Caco-2 (cell line): Measurements from ENCODE around the gene CSK. TPM values are rescaled to one million over a fixed set of nuclear protein-coding genes. Genes with fewer than 3 reads are reported as not detected.

ENCODE experiments used
- BruUV-seq: library from RNA; stranded (reverse); fragments of 400-500 nt; replicated peaks from 2 replicates; lab custom pipeline; 2021; lab: Mats Ljungman, UMichigan
- CTCF ChIA-PET: fragments of 300-600 bp; sonication (Branson Sonifier 250); formaldehyde crosslinking; loops from one replicate; lab custom pipeline; 2022; ENCODE audit warnings: antibody characterized with exemption; lab: Charles Lee
- POLR2A ChIA-PET: fragments of 300-600 bp; sonication (Branson Sonifier 250); formaldehyde crosslinking; loops from one replicate; lab custom pipeline; 2022; ENCODE audit warnings: antibody characterized with exemption; lab: Charles Lee
- DNase-seq, 2 experiments: peaks; one replicate each; pipeline versions ENCODE4 v3.0.0 to v3.0.0-alpha.2; 2020 to 2022
- H3K27me3 ChIP-seq: replicated peaks from 2 replicates; pipeline ENCODE4 v1.6.0; 2011; ENCODE audit warnings: low read length; ENCODE audit not compliant: control insufficient read depth, insufficient read depth
- H3K36me3 ChIP-seq: 2 replicates; pipeline ENCODE4 v1.5.1; 2011; ENCODE audit warnings: low read length; ENCODE audit not compliant: control insufficient read depth, insufficient read depth
- H3K4me1 ChIP-seq: fragments of 250-450 bp; sonication (Bioruptor Pico); 2 replicates; pipeline ENCODE4 v1.5.1; 2020; ENCODE audit warnings: mild to moderate bottlenecking
- H3K4me3 ChIP-seq: 2 replicates; pipeline ENCODE4 v1.5.1; 2011; ENCODE audit warnings: low read depth, mild to moderate bottlenecking, control low read depth, low read length
- H3K9me3 ChIP-seq: fragments of 250-450 bp; sonication (Bioruptor Pico); 2 replicates; pipeline ENCODE4 v1.5.1; 2020; ENCODE audit warnings: mild to moderate bottlenecking, moderate library complexity
- H3K27ac Mint-ChIP-seq: one replicate; pipeline ENCODE4 v1.8.0; 2022; ENCODE audit warnings: mixed read lengths; ENCODE audit not compliant: unreplicated experiment
- H3K27me3 Mint-ChIP-seq: one replicate; pipeline ENCODE4 v1.8.0; 2022; ENCODE audit warnings: mixed read lengths; ENCODE audit not compliant: insufficient read depth, unreplicated experiment
- H3K36me3 Mint-ChIP-seq: one replicate; pipeline ENCODE4 v1.8.0; 2022; ENCODE audit warnings: mild to moderate bottlenecking, mixed read lengths; ENCODE audit not compliant: insufficient read depth, unreplicated experiment
- H3K4me1 Mint-ChIP-seq: one replicate; pipeline ENCODE4 v1.8.0; 2022; ENCODE audit warnings: low read depth, mixed read lengths; ENCODE audit not compliant: unreplicated experiment
- H3K4me3 Mint-ChIP-seq: one replicate; pipeline ENCODE4 v1.8.0; 2022; ENCODE audit warnings: mild to moderate bottlenecking, moderate library complexity, mixed read lengths; ENCODE audit not compliant: unreplicated experiment
- H3K9me3 Mint-ChIP-seq: one replicate; pipeline ENCODE4 v1.8.0; 2022; ENCODE audit warnings: mixed read lengths; ENCODE audit not compliant: unreplicated experiment
- intact Hi-C: fragments of 100-400 bp; cut with micrococcal nuclease; formaldehyde crosslinking; loops from one replicate; pipeline ENCODE4 v1.10.0; 2022; ENCODE audit not compliant: unreplicated experiment
- total RNA-seq: library from RNA; stranded (reverse); gene quantifications from 2 replicates; pipeline ENCODE4 v1.2.3, GENCODE V29; 2022
- TF ChIP-seq, protein P1 (sequence below), 2 experiments: fragments of 200-600 bp in 1 of 2; IDR thresholded peaks; 1 replicate in 1 of 2; 2 replicates in 1 of 2; pipeline versions ENCODE4 v1.5.1 to v1.8.0; 2011 to 2022; ENCODE audit warnings: antibody characterized with exemption in 1 of 2, control low read depth in 1 of 2, inconsistent platforms in 1 of 2, low read depth in 1 of 2, low read length in 1 of 2, mild to moderate bottlenecking in 1 of 2, moderate library complexity in 1 of 2; ENCODE audit not compliant: insufficient read depth in 1 of 2, severe bottlenecking in 1 of 2, unreplicated experiment in 1 of 2

CSK gene
- total RNA-seq, 1 experiment from 2014 or later: 62.7 TPM

GRCh38 chr15:74842581-74843444, 60.9 kb downstream of the CSK start, which contains the start of gene ULK3:
Gene ULK3 (minus strand): TSS chr15:74843156. CDS start chr15:74843105, 51 bp downstream.
- H3K9me3 ChIP-seq: no peaks in the 10 kb centered on the region
- peak; percentile 93 to 95 for DNase-seq
- Mint-ChIP-seq H3K27me3 (no peaks in the 10 kb centered on the region), H3K9me3 (no peaks in the 10 kb centered on the region), H3K4me1 (peaks cover 6% of the 10 kb centered on the region), H3K4me3 (peak within 1 kb of the TSS; percentile 84), H3K36me3 (peaks cover 43% of the 10 kb centered on the region), H3K27ac (peak within 1 kb of the TSS; percentile 80)
- POLR2A ChIA-PET: interaction anchor here (1.9 kb wide), 1 partner anchor 64 kb away, joined by 7 read pairs; the partner anchor contains the start of gene FAM219B
- H3K36me3 ChIP-seq: no peaks in the 10 kb centered on the region
- no TSS peak for BruUV-seq
- TF ChIP-seq, protein P1, sequence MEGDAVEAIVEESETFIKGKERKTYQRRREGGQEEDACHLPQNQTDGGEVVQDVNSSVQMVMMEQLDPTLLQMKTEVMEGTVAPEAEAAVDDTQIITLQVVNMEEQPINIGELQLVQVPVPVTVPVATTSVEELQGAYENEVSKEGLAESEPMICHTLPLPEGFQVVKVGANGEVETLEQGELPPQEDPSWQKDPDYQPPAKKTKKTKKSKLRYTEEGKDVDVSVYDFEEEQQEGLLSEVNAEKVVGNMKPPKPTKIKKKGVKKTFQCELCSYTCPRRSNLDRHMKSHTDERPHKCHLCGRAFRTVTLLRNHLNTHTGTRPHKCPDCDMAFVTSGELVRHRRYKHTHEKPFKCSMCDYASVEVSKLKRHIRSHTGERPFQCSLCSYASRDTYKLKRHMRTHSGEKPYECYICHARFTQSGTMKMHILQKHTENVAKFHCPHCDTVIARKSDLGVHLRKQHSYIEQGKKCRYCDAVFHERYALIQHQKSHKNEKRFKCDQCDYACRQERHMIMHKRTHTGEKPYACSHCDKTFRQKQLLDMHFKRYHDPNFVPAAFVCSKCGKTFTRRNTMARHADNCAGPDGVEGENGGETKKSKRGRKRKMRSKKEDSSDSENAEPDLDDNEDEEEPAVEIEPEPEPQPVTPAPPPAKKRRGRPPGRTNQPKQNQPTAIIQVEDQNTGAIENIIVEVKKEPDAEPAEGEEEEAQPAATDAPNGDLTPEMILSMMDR (IDR thresholded peaks at IDR 0.05; ENCODE audit: insufficient read depth in 1 of 2, low read depth in 1 of 2, low read length in 1 of 2, severe bottlenecking in 1 of 2, unreplicated experiment in 1 of 2): peak; percentile 40 to 81
- intact Hi-C loops: loop anchor here (2.0 to 5.0 kb wide), 5 partner anchors 30 to 109 kb away; partner anchors contain the start of genes FAM219B and SCAMP2
- no peaks in the 10 kb centered on the region for H3K27me3 ChIP-seq
- H3K4me1 ChIP-seq: peaks cover 13% of the 10 kb centered on the region
- CTCF ChIA-PET: interaction anchor here (0.6 to 1.9 kb wide), 9 partner anchors 47 to 161 kb away, joined by 3 to 9 read pairs (median 3); partner anchors contain the start of genes CSK, CYP1A1 and MPI
- H3K4me3 ChIP-seq: peak within 1 kb of the TSS; percentile 90

DNA sequence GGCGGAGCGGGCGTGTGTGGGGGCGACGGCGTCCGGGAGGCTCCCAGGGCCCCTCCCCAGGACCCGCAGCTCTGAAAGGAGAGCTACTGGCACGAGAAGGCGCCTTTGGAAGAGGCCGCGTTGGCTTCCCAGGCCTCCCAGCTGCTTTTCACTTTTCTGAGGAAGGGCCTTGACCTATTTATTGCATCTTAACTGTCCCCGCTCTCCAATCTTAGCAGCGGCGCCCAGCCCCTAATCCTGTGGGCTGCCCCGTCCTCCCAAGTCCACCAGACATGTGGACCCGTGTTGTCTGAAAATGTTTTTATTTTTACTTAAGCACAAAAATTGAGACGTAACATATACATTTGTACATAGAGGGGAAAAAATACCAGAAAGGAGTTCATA, 61.6 kb downstream of the CSK start:
- Mint-ChIP-seq H3K27me3 (no peaks in the 10 kb centered on the region), H3K4me1 (peaks cover 6% of the 10 kb centered on the region), H3K27ac (peak overlapping the region; percentile 80), H3K4me3 (peak overlapping the region; percentile 84), H3K9me3 (no peaks in the 10 kb centered on the region), H3K36me3 (peaks cover 50% of the 10 kb centered on the region)
- TSS peak; percentile 96 for BruUV-seq
- POLR2A ChIA-PET: interaction anchor here (1.9 kb wide), 1 partner anchor 63 kb away, joined by 7 read pairs; the partner anchor contains the start of gene FAM219B
- H3K4me1 ChIP-seq: peaks cover 13% of the 10 kb centered on the region
- intact Hi-C loops: loop anchor here (2.0 to 5.0 kb wide), 5 partner anchors 29 to 109 kb away; partner anchors contain the start of genes FAM219B and SCAMP2
- no peaks in the 10 kb centered on the region; the same call in 1 of the 2 replicates for H3K36me3 ChIP-seq
- TF ChIP-seq, protein P1 (IDR thresholded peaks at IDR 0.05; ENCODE audit: insufficient read depth in 1 of 2, low read depth in 1 of 2, low read length in 1 of 2, severe bottlenecking in 1 of 2, unreplicated experiment in 1 of 2): no peak
- no peaks in the 10 kb centered on the region for H3K9me3 ChIP-seq
- CTCF ChIA-PET: interaction anchor here (1.1 to 1.9 kb wide), 3 partner anchors 54 to 72 kb away, joined by 3 to 9 read pairs (median 6); no protein-coding TSS in a partner anchor
- H3K4me3 ChIP-seq: peak overlapping the region; percentile 90
- H3K27me3 ChIP-seq: no peaks in the 10 kb centered on the region
- no peak for DNase-seq

DNA sequence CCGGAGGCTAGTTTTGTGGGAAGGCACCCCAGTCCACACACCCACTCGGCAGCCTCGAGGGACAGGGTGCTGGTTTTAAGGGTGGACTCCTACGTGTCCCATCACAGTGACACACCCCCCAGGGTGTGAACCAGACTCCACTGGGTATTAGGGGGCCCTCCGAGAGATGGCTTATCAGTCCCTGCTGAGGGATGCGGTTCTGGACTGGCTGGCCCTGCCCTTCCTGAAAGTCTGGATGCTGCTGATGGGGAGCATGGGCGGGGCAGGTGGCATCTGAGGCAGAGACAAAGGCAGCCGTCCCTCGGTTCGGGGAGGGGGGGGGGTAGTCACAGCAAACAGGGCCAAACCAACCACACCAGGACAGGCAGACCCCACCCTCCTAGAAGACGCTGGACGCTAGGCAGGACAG, 62.0 kb downstream of the CSK start:
- H3K4me1 ChIP-seq: peaks cover 13% of the 10 kb centered on the region
- H3K27me3 ChIP-seq: no peaks in the 10 kb centered on the region
- TF ChIP-seq, protein P1 (IDR thresholded peaks at IDR 0.05; ENCODE audit: insufficient read depth in 1 of 2, low read depth in 1 of 2, low read length in 1 of 2, severe bottlenecking in 1 of 2, unreplicated experiment in 1 of 2): no peak
- Mint-ChIP-seq H3K4me3 (peak overlapping the region; percentile 84), H3K27ac (peak overlapping the region; percentile 80), H3K4me1 (peaks cover 6% of the 10 kb centered on the region), H3K27me3 (no peaks in the 10 kb centered on the region), H3K9me3 (no peaks in the 10 kb centered on the region), H3K36me3 (peaks cover 54% of the 10 kb centered on the region)
- ChIA-PET CTCF (interaction anchor here (1.1 to 1.9 kb wide), 3 partner anchors 54 to 58 kb away, joined by 3 to 9 read pairs (median 9); no protein-coding TSS in a partner anchor), POLR2A (no interaction called here)
- no peaks in the 10 kb centered on the region; the same call in 1 of the 2 replicates for H3K36me3 ChIP-seq
- BruUV-seq: TSS peak; percentile 40
- intact Hi-C loops: loop anchor here (2.0 to 5.0 kb wide), 5 partner anchors 29 to 108 kb away; partner anchors contain the start of genes FAM219B and SCAMP2
- no peak for DNase-seq
- H3K4me3 ChIP-seq: peak overlapping the region; percentile 90
- no peaks in the 10 kb centered on the region for H3K9me3 ChIP-seq
